ENCODE data around the gene PLCB4.
A peak's percentile ranks its signal among the peaks of the same experiment; 100 is the strongest.

The PLCB4 gene

GRCh38 chr20:9358001-9358400 is 289.1 kb downstream of the PLCB4 start:
- TF ChIP-seq CTCF (conservative IDR thresholded peaks at IDR 0.05; ENCODE audit: low read depth, low read length), result no peak
- H3K4me3 ChIP-seq (ENCODE audit: low read depth, low read length), result no peak overlapping the region
- DNase-seq (ENCODE audit: low read depth), result no peak

- peak; percentile 89 for DNase-seq (ENCODE audit: low read depth)
- H3K4me3 ChIP-seq (ENCODE audit: low read depth, low read length), result peak overlapping the region; percentile 18
- TF ChIP-seq CTCF (conservative IDR thresholded peaks at IDR 0.05; ENCODE audit: low read depth, low read length), result peak; percentile 69
Measured at GRCh38 chr20:9359561-9360308, 290.8 kb downstream of the PLCB4 start.

GRCh38 chr20:9360431-9360830 is 291.5 kb downstream of the PLCB4 start:
- no peak overlapping the region for H3K4me3 ChIP-seq (ENCODE audit: low read depth, low read length)
- no peak for TF ChIP-seq CTCF (conservative IDR thresholded peaks at IDR 0.05; ENCODE audit: low read depth, low read length)

DNA sequence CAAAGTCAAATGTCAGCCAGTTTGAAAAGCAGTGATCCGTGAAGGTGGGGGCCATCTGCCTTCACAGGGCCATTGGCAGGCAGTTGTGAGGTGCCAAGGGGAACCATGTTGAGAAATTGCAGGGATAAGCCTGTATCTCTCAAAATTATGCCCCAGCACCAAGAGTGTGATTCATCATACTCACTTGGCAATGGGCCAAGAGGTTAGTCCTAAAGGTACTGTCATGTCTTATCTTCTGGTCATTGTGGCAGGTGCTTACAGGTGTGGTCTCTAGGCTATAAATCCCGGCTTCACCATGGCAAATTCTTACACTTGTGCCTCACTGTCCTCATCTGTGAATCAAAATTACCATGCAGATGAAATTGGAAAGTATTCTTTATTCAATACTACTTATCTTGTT is 294.8 kb downstream of the PLCB4 start:
- DNase-seq (ENCODE audit: low read depth), result no peak
- no peak overlapping the region for H3K4me3 ChIP-seq (ENCODE audit: low read depth, low read length)

More at GRCh38 chr20:9360431-9360830, 291.5 kb downstream of the PLCB4 start:
- peak; percentile 27 for DNase-seq (ENCODE audit: low read depth)

DNA sequence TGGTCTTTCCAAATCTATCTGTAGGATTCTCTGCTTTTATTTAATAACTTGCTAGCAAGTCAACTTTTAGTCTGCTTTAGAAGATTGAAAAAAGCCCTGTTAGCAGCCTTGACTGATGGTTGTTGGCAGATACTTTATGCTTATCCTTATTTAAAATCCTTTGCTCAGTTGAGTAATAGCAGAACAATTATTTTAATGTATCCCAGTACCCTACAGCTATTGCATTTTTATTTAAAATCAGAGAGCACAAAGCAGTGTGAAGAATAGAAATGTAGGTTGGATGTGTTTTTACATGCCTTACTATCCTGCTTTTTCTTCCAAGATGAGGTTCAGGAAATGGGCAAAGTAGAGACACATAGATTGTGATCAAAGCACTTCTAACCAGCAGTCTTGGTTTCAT is 298.4 kb downstream of the PLCB4 start:
- H3K4me3 ChIP-seq (ENCODE audit: low read depth, low read length), result no peak overlapping the region
- no peak for DNase-seq (ENCODE audit: low read depth)
- no peak for TF ChIP-seq CTCF (conservative IDR thresholded peaks at IDR 0.05; ENCODE audit: low read depth, low read length)

More for the DNA sequence above, 294.8 kb downstream of the PLCB4 start:
- TF ChIP-seq CTCF (conservative IDR thresholded peaks at IDR 0.05; ENCODE audit: low read depth, low read length), result no peak

DNA sequence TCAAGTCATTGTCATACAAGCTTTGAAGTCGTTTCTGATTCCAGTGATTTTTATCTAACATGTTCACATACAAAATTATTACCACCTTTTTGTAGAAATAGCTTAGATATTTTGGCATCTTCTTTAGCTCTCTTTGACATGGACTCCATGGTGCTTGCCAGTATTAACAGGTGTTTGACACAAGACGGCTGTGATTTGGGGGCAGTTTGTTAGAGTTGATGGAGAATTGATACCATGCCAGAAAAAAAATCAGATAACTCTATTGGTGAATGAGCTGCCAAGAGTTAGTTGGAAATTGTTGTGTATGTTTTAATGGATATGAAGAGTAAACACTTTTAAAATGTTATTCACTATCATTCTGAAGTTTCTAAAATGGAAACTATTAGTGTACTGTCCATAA is 298.9 kb downstream of the PLCB4 start:
- no peak for TF ChIP-seq CTCF (conservative IDR thresholded peaks at IDR 0.05; ENCODE audit: low read depth, low read length)

GRCh38 chr20:9368893-9369292 is 300.0 kb downstream of the PLCB4 start:
- TF ChIP-seq CTCF (conservative IDR thresholded peaks at IDR 0.05; ENCODE audit: low read depth, low read length), result no peak
- DNase-seq (ENCODE audit: low read depth), result no peak
- no peak overlapping the region for H3K4me3 ChIP-seq (ENCODE audit: low read depth, low read length)

More for the DNA sequence above, 298.9 kb downstream of the PLCB4 start:
- no peak overlapping the region for H3K4me3 ChIP-seq (ENCODE audit: low read depth, low read length)
- no peak for DNase-seq (ENCODE audit: low read depth)

All from choroid plexus epithelial cell (primary cell).